ENCODE data around the gene IL1RAPL1.

Gene IL1RAPL1

DNA sequence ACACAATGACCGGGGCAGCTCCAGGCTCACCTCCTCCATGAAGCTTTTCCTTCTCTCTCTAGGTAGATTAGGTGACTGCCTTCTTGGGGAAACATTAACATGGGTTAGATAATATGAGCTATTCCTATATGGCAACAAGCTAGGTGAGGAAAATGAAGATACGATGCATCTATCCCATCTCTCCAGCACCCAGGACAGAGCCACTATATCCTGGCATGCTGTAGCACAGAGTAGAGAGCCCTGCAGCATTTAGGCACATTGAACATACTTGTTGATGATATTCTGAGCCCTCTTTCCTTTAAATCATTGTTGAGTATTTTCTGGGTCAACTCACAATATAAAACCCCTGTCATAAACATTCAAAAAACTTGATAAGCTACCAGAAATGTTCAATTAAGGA is 1133.9 kb downstream of the IL1RAPL1 start:
- WGBS, 2 donors (ENCODE audit: extremely low coverage in 2 of 2, insufficient read length in 2 of 2, insufficient replicate concordance in 1 of 2): no CpG with 5 or more reads among the region's 2 CpGs

DNA sequence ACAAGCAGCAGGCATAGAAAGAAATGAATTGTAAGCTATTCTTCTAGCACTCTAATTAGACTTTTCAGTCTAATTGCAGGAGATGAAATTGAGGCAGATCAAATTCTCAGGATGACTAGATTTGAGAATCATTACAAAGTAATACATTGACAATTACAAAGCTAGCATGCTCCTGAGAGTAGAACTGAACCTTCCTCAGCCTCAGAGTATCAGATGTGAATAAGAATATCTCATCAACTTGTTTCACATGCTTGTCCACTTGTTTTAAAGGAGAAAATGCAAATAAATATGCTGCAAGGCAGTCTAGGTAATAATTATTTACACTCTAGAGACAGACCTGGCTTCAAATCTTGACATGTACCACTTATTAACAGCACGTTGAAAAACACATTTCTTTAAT is 1137.1 kb downstream of the IL1RAPL1 start:
- no peak overlapping the region for H3K4me3 ChIP-seq (ENCODE audit: low read length in 2 of 2)
- H4K91ac ChIP-seq (ENCODE audit: low read depth, low read length, poor library complexity): no peak overlapping the region
- WGBS, 2 donors (ENCODE audit: extremely low coverage in 2 of 2, insufficient read length in 2 of 2, insufficient replicate concordance in 1 of 2): no CpG with 5 or more reads among the region's 1 CpG
- H3K4me1 ChIP-seq (ENCODE audit: control insufficient read depth in 2 of 2, insufficient read depth in 1 of 2, low read depth in 1 of 2, low read length in 2 of 2): no peaks in the 10 kb centered on the region
- no peak overlapping the region for H3K23ac ChIP-seq (ENCODE audit: low read depth, low read length, poor library complexity)
- H2BK120ac ChIP-seq (ENCODE audit: low read depth, low read length): no peak overlapping the region
- DNase-seq (ENCODE audit: low spot score): no peak
- H3K79me1 ChIP-seq (ENCODE audit: low read depth, low read length): no peaks in the 10 kb centered on the region
- H3K9ac ChIP-seq (ENCODE audit: low read depth, low read length, poor library complexity): no peak overlapping the region
- no peak overlapping the region for H2BK12ac ChIP-seq (ENCODE audit: low read length)
- no peak overlapping the region for H3K14ac ChIP-seq (ENCODE audit: low read length)
- no peak overlapping the region for H3K27ac ChIP-seq (replicated peaks; ENCODE audit: low read length)
- H3K4ac ChIP-seq (ENCODE audit: low read length): no peak overlapping the region
- H2BK5ac ChIP-seq (ENCODE audit: low read length): no peak overlapping the region
- no peak overlapping the region for H2AK5ac ChIP-seq (ENCODE audit: low read depth, low read length)
- no peak overlapping the region for H2BK15ac ChIP-seq (ENCODE audit: low read length)
- H3K18ac ChIP-seq (ENCODE audit: low read length): no peak overlapping the region
- H3K27me3 ChIP-seq (ENCODE audit: control insufficient read depth in 3 of 3, insufficient read depth in 3 of 3, low read depth in 1 of 3, low read length in 3 of 3): no peaks in the 10 kb centered on the region
- H4K8ac ChIP-seq (ENCODE audit: low read depth, low read length): no peak overlapping the region
- H3K9me3 ChIP-seq (replicated peaks in 1 of 2; ENCODE audit: control insufficient read depth in 2 of 2, insufficient read depth in 1 of 2, low read depth in 1 of 2, low read length in 2 of 2): no peaks in the 10 kb centered on the region
- no peak overlapping the region for H3K4me2 ChIP-seq (ENCODE audit: insufficient read depth, low read length, poor library complexity, severe bottlenecking)
- no peaks in the 10 kb centered on the region for H3K36me3 ChIP-seq (replicated peaks in 1 of 2; ENCODE audit: control insufficient read depth in 2 of 2, insufficient read depth in 2 of 2, low read length in 2 of 2)
- H2AFZ ChIP-seq (ENCODE audit: low read length): no peak overlapping the region

More for the DNA sequence above, 1133.9 kb downstream of the IL1RAPL1 start:
- Histone ChIP-seq H3K36me3 (replicated peaks in 1 of 2; ENCODE audit: control insufficient read depth in 2 of 2, insufficient read depth in 2 of 2, low read length in 2 of 2) (no peaks in the 10 kb centered on the region), H3K4me3 (ENCODE audit: low read length in 2 of 2) (no peak overlapping the region), H3K23ac (ENCODE audit: low read depth, low read length, poor library complexity) (no peak overlapping the region), H3K27ac (replicated peaks; ENCODE audit: low read length) (no peak overlapping the region), H2AK5ac (ENCODE audit: low read depth, low read length) (no peak overlapping the region), H3K4me1 (ENCODE audit: control insufficient read depth in 2 of 2, insufficient read depth in 1 of 2, low read depth in 1 of 2, low read length in 2 of 2) (no peaks in the 10 kb centered on the region), H3K79me1 (ENCODE audit: low read depth, low read length) (no peaks in the 10 kb centered on the region), H3K9ac (ENCODE audit: low read depth, low read length, poor library complexity) (no peak overlapping the region), H3K4ac (ENCODE audit: low read length) (no peak overlapping the region), H3K18ac (ENCODE audit: low read length) (no peak overlapping the region), H4K8ac (ENCODE audit: low read depth, low read length) (no peak overlapping the region), H2BK15ac (ENCODE audit: low read length) (no peak overlapping the region), H2BK5ac (ENCODE audit: low read length) (no peak overlapping the region), H2AFZ (ENCODE audit: low read length) (no peak overlapping the region), H3K9me3 (replicated peaks in 1 of 2; ENCODE audit: control insufficient read depth in 2 of 2, insufficient read depth in 1 of 2, low read depth in 1 of 2, low read length in 2 of 2) (no peaks in the 10 kb centered on the region), H2BK12ac (ENCODE audit: low read length) (no peak overlapping the region), H3K27me3 (ENCODE audit: control insufficient read depth in 3 of 3, insufficient read depth in 3 of 3, low read depth in 1 of 3, low read length in 3 of 3) (no peaks in the 10 kb centered on the region), H4K91ac (ENCODE audit: low read depth, low read length, poor library complexity) (no peak overlapping the region), H3K14ac (ENCODE audit: low read length) (no peak overlapping the region), H2BK120ac (ENCODE audit: low read depth, low read length) (no peak overlapping the region), H3K4me2 (ENCODE audit: insufficient read depth, low read length, poor library complexity, severe bottlenecking) (no peak overlapping the region)
- DNase-seq (ENCODE audit: low spot score): no peak

DNA sequence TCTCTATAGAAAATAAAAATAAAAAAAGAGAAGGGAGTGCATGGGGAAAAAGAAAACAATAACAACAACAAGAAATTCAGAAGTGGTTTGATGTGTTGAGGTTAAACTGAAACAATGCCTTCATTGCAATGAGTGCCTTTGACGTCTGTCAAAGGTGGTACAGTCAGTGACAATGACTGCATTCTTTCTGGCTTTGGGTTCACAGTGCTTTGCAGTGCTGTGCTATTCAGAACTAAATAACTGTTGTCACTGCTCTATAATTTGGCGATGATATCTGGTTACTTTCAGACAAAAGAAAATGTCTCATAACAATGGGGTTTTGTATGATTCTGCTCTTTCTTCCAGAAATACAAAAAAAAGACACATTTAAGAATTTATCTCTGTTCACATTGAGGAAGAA is 1139.6 kb downstream of the IL1RAPL1 start:
- Histone ChIP-seq H2AFZ (ENCODE audit: low read length) (no peak overlapping the region), H3K36me3 (replicated peaks in 1 of 2; ENCODE audit: control insufficient read depth in 2 of 2, insufficient read depth in 2 of 2, low read length in 2 of 2) (no peaks in the 10 kb centered on the region), H4K8ac (ENCODE audit: low read depth, low read length) (no peak overlapping the region), H3K18ac (ENCODE audit: low read length) (no peak overlapping the region), H3K27ac (replicated peaks; ENCODE audit: low read length) (no peak overlapping the region), H2BK12ac (ENCODE audit: low read length) (no peak overlapping the region), H3K4me1 (ENCODE audit: control insufficient read depth in 2 of 2, insufficient read depth in 1 of 2, low read depth in 1 of 2, low read length in 2 of 2) (no peaks in the 10 kb centered on the region), H3K9ac (ENCODE audit: low read depth, low read length, poor library complexity) (no peak overlapping the region), H3K4me3 (ENCODE audit: low read length in 2 of 2) (no peak overlapping the region), H3K23ac (ENCODE audit: low read depth, low read length, poor library complexity) (no peak overlapping the region), H3K9me3 (replicated peaks in 1 of 2; ENCODE audit: control insufficient read depth in 2 of 2, insufficient read depth in 1 of 2, low read depth in 1 of 2, low read length in 2 of 2) (no peaks in the 10 kb centered on the region), H4K91ac (ENCODE audit: low read depth, low read length, poor library complexity) (no peak overlapping the region), H2AK5ac (ENCODE audit: low read depth, low read length) (no peak overlapping the region), H3K14ac (ENCODE audit: low read length) (no peak overlapping the region), H2BK5ac (ENCODE audit: low read length) (no peak overlapping the region), H3K4me2 (ENCODE audit: insufficient read depth, low read length, poor library complexity, severe bottlenecking) (no peak overlapping the region), H3K79me1 (ENCODE audit: low read depth, low read length) (no peaks in the 10 kb centered on the region), H2BK120ac (ENCODE audit: low read depth, low read length) (no peak overlapping the region), H3K4ac (ENCODE audit: low read length) (no peak overlapping the region), H2BK15ac (ENCODE audit: low read length) (no peak overlapping the region), H3K27me3 (ENCODE audit: control insufficient read depth in 3 of 3, insufficient read depth in 3 of 3, low read depth in 1 of 3, low read length in 3 of 3) (no peaks in the 10 kb centered on the region)
- no CpG with 5 or more reads among the region's 2 CpGs for WGBS, 2 donors (ENCODE audit: extremely low coverage in 2 of 2, insufficient read length in 2 of 2, insufficient replicate concordance in 1 of 2)
- no peak for DNase-seq (ENCODE audit: low spot score)

DNA sequence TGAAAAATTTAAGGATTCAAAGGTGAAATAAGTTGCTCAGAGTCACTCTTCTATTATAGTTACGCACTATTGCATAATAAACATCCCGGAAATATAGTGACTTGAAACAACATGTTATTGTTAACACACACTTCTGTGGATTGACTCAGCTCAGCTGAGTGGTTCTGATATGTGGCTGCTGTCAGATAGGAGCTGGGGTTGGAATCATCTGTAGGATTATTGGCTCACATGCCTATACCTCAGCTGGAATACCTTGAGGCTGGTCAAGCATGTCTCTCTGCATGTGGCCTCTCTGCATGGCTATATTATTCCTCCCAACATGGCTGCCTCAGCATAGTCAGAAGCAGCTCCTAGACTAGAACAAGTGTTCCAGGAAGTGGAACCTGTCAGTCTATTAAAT is 1141.4 kb downstream of the IL1RAPL1 start:
- Histone ChIP-seq H2BK120ac (ENCODE audit: low read depth, low read length) (no peak overlapping the region), H3K36me3 (replicated peaks in 1 of 2; ENCODE audit: control insufficient read depth in 2 of 2, insufficient read depth in 2 of 2, low read length in 2 of 2) (no peaks in the 10 kb centered on the region), H3K4ac (ENCODE audit: low read length) (no peak overlapping the region), H3K9ac (ENCODE audit: low read depth, low read length, poor library complexity) (no peak overlapping the region), H3K4me2 (ENCODE audit: insufficient read depth, low read length, poor library complexity, severe bottlenecking) (no peak overlapping the region), H4K91ac (ENCODE audit: low read depth, low read length, poor library complexity) (no peak overlapping the region), H3K18ac (ENCODE audit: low read length) (no peak overlapping the region), H2BK5ac (ENCODE audit: low read length) (no peak overlapping the region), H3K9me3 (replicated peaks in 1 of 2; ENCODE audit: control insufficient read depth in 2 of 2, insufficient read depth in 1 of 2, low read depth in 1 of 2, low read length in 2 of 2) (no peaks in the 10 kb centered on the region), H3K14ac (ENCODE audit: low read length) (no peak overlapping the region), H2AFZ (ENCODE audit: low read length) (no peak overlapping the region), H4K8ac (ENCODE audit: low read depth, low read length) (no peak overlapping the region), H3K4me1 (ENCODE audit: control insufficient read depth in 2 of 2, insufficient read depth in 1 of 2, low read depth in 1 of 2, low read length in 2 of 2) (no peaks in the 10 kb centered on the region), H3K27me3 (ENCODE audit: control insufficient read depth in 3 of 3, insufficient read depth in 3 of 3, low read depth in 1 of 3, low read length in 3 of 3) (no peaks in the 10 kb centered on the region), H3K23ac (ENCODE audit: low read depth, low read length, poor library complexity) (no peak overlapping the region), H2BK12ac (ENCODE audit: low read length) (no peak overlapping the region), H3K27ac (replicated peaks; ENCODE audit: low read length) (no peak overlapping the region), H3K4me3 (ENCODE audit: low read length in 2 of 2) (no peak overlapping the region), H2BK15ac (ENCODE audit: low read length) (no peak overlapping the region), H3K79me1 (ENCODE audit: low read depth, low read length) (no peaks in the 10 kb centered on the region), H2AK5ac (ENCODE audit: low read depth, low read length) (no peak overlapping the region)
- DNase-seq (ENCODE audit: low spot score): no peak
- WGBS, 2 donors (ENCODE audit: extremely low coverage in 2 of 2, insufficient read length in 2 of 2, insufficient replicate concordance in 1 of 2): no CpG with 5 or more reads among the region's 2 CpGs

Data from neuronal stem cell (in vitro differentiated cells).